ENCODE measurements around the gene C3orf20. TPM values are rescaled to one million over a fixed set of nuclear protein-coding genes. Genes with fewer than 3 reads are reported as not detected.

Gene C3orf20
- total and polyA plus RNA-seq, 2 experiments from 2014 or later = not detected

DNA sequence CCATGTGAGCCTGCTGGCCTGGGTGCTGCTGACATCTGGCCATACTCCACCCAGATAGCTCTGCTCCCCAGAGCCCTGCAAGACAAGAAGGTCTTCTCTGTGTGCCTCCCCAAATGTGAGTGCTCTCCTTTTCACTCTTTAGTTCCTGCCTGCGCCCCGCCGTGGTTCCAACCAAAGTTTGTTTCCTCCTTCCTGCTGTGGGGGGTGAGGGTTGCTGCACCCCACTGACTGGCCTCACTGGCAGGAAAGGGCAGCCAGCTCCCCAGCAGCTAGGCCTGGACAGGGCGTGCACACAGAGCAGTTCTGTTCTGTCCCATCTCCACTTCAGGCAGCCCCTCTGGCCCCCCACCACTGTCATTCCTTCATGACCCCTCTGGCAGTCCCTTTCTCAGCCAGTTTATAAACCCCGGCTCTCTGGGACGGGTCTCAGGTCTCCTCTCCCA is 28.8 kb upstream of the C3orf20 start:
- H3K4me3 ChIP-seq = no peak overlapping the region
- TF ChIP-seq EZH2 (IDR thresholded peaks at IDR 0.05; ENCODE audit: insufficient read depth, poor library complexity, severe bottlenecking) (no peak), EZH2phosphoT487 (IDR thresholded peaks at IDR 0.05; ENCODE audit: insufficient read depth, low read depth) (no peak)
- no peak overlapping the region for H3K9ac ChIP-seq
- no peaks in the 10 kb centered on the region for H3K4me1 ChIP-seq (ENCODE audit: insufficient read depth)
- DNase-seq = no peak
- no peak overlapping the region for H2AFZ ChIP-seq
- WGBS, 2 experiments (ENCODE audit: low coverage in 1 of 2, low lambda C conversion rate in 2 of 2, missing lambda C conversion rate in 2 of 2) = 81 to 84% methylated on average over 6 of the region's 6 CpGs
- no peaks in the 10 kb centered on the region for H3K9me3 ChIP-seq (ENCODE audit: low read depth)
- no peaks in the 10 kb centered on the region for H4K20me1 ChIP-seq (ENCODE audit: insufficient read depth)
- no peak overlapping the region for H3K4me2 ChIP-seq (ENCODE audit: unreplicated experiment)
- in situ Hi-C loops (cut with MboI) = no loop called here
- no peaks in the 10 kb centered on the region for H3K9me2 ChIP-seq (ENCODE audit: insufficient read depth)
- peaks cover 10% of the 10 kb centered on the region; the same call in 1 of the 2 replicates for H3K27me3 ChIP-seq (replicated peaks; ENCODE audit: insufficient read depth)
- no peaks in the 10 kb centered on the region for H3K36me3 ChIP-seq (ENCODE audit: low read depth)
- 0 out of 2 replicates have a peak, but pooled peaks cover 3% of the 10 kb centered on the region for H3F3A ChIP-seq (ENCODE audit: insufficient read depth)
- H3K27ac ChIP-seq = no peak overlapping the region
- no peaks in the 10 kb centered on the region for H3K79me2 ChIP-seq (ENCODE audit: insufficient read depth)

DNA sequence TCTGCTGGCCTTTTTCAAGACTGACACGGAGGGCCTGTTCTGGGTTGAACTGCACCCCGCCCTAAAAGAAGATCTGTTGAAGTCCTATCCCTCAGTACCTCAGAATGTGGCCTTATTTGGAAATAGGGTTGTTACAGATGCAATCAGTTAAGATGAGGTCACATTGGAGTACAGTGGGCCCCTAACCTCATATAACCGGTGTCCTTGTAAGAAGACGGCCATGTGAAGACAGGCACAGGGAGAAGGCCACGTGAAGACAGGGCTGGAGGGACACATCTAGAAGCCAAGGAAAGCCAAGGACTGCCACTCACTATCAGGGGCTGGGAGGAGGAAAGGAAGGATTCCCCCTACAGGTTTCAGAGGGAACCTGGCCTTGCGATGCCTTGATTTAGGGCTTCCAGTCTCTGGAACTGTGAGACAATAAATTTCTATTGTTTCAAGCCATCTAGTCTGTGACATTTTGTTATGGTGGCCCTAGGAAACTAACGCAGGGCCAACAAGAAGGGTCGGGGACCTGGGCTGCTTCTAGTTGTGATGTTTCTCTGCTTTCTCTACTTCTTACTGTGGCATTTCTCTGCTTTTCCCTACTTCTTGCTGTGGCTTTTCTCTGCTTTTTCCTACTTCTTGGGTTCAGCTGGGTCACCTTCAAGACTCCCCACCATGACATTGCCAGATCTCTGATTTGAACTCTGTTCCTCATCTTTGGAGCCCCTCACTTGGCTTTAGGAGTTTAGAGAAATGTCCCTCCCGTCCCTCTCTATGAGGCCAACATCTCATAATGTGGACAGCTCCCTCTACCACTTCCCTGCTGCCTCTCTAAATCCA is 28.1 kb upstream of the C3orf20 start:
- Histone ChIP-seq H3K27me3 (replicated peaks; ENCODE audit: insufficient read depth) (peaks cover 10% of the 10 kb centered on the region; the same call in 1 of the 2 replicates), H3K27ac (no peak overlapping the region), H2AFZ (no peak overlapping the region), H3K4me1 (ENCODE audit: insufficient read depth) (no peaks in the 10 kb centered on the region), H3K79me2 (ENCODE audit: insufficient read depth) (peaks cover 3% of the 10 kb centered on the region), H4K20me1 (ENCODE audit: insufficient read depth) (no peaks in the 10 kb centered on the region), H3K4me3 (no peak overlapping the region), H3K9me3 (ENCODE audit: low read depth) (no peaks in the 10 kb centered on the region), H3K4me2 (ENCODE audit: unreplicated experiment) (no peak overlapping the region), H3F3A (ENCODE audit: insufficient read depth) (0 out of 2 replicates have a peak, but pooled peaks cover 3% of the 10 kb centered on the region), H3K9me2 (ENCODE audit: insufficient read depth) (no peaks in the 10 kb centered on the region), H3K36me3 (ENCODE audit: low read depth) (no peaks in the 10 kb centered on the region), H3K9ac (no peak overlapping the region)
- in situ Hi-C loops (cut with MboI) = no loop called here
- no peak for DNase-seq
- 57 to 64% methylated on average over 9 of the region's 9 CpGs for WGBS, 2 experiments (ENCODE audit: low coverage in 1 of 2, low lambda C conversion rate in 2 of 2, missing lambda C conversion rate in 2 of 2)
- no peak for TF ChIP-seq EZH2phosphoT487 (IDR thresholded peaks at IDR 0.05; ENCODE audit: insufficient read depth, low read depth)
- TF ChIP-seq EZH2 (IDR thresholded peaks at IDR 0.05; ENCODE audit: insufficient read depth, poor library complexity, severe bottlenecking) = no peak

DNA sequence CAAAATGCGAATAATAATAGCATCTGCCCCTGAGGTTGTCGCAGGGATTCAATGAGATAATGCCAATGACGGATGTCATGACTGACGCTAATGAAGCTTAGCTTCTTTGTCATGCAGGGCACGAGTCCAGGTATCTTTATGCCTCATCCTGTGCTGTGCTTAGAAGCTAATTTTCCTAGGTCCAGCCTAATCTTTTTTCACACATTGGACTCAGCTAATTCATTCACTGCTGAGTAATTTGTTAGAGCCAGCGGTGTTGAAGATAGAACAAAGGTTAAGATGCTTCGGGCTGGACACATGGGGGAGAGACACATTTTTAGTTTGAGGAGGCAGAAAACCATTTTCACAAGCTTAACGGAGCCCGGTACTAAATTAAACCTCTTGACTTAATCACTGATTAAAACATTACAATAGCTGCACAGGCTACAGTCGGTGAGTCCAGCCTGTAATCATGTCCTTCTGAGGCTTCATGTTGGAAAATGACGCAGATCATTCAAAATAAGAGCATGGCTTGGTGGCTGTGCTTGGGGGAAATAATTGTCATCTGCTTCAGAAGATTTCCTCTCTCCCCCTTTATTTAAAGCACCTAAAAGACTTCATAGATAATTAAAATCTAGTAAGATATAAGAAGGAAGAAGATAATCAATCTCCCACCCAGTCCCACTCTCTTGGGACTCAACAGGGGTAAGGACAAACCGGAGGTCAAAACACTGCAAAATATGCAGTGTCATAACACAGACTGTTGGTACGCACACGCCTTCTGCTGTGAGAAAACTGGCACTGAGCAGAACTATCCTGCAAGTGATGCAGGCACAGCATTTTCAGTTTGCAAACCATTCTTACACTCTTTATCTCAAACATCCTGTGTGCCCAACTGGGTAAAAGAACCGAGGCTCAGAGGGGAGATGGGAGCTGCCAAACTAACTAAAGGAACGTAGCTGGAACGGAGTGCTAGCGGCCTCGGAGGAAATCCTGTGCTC is 26.7 kb upstream of the C3orf20 start:
- H3K4me2 ChIP-seq (ENCODE audit: unreplicated experiment) = no peak overlapping the region
- no peaks in the 10 kb centered on the region for H4K20me1 ChIP-seq (ENCODE audit: insufficient read depth)
- H3K9ac ChIP-seq = no peak overlapping the region
- H3K9me3 ChIP-seq (ENCODE audit: low read depth) = no peaks in the 10 kb centered on the region
- in situ Hi-C loops (cut with MboI) = no loop called here
- H3F3A ChIP-seq (ENCODE audit: insufficient read depth) = 0 out of 2 replicates have a peak, but pooled peaks cover 3% of the 10 kb centered on the region
- DNase-seq = no peak
- TF ChIP-seq EZH2 (IDR thresholded peaks at IDR 0.05; ENCODE audit: insufficient read depth, poor library complexity, severe bottlenecking) (no peak), EZH2phosphoT487 (IDR thresholded peaks at IDR 0.05; ENCODE audit: insufficient read depth, low read depth) (no peak)
- no peak overlapping the region for H3K27ac ChIP-seq
- no peaks in the 10 kb centered on the region for H3K36me3 ChIP-seq (ENCODE audit: low read depth)
- 66% methylated on average over 19 of the region's 19 CpGs for WGBS, 2 experiments (ENCODE audit: low coverage in 1 of 2, low lambda C conversion rate in 2 of 2, missing lambda C conversion rate in 2 of 2)
- peaks cover 11% of the 10 kb centered on the region for H3K4me1 ChIP-seq (ENCODE audit: insufficient read depth)
- no peak overlapping the region for H3K4me3 ChIP-seq
- no peaks in the 10 kb centered on the region for H3K9me2 ChIP-seq (ENCODE audit: insufficient read depth)
- H3K79me2 ChIP-seq (ENCODE audit: insufficient read depth) = peaks cover 18% of the 10 kb centered on the region
- peaks cover 5% of the 10 kb centered on the region; the same call in 1 of the 2 replicates for H3K27me3 ChIP-seq (replicated peaks; ENCODE audit: insufficient read depth)
- H2AFZ ChIP-seq = no peak overlapping the region

DNA sequence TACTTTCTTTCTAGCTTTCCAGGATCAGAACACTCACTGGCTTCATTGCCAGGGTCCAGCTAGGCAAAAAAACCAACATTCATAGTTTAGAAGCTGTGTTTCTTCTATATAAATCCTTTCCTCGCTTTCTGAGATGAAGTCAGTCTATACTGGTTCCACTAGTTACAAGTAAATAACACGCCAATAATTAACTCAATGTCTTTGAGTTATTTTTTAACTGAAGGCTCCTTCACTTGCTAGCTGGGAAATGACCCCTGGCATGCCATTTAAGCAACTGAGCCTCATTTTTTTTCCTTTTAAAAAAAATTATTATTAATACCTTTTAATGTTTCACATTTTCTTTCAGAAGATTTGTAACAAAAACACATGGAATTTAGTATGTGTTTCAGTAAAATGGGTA is 25.5 kb upstream of the C3orf20 start:
- in situ Hi-C loops (cut with MboI) = no loop called here
- WGBS, 2 experiments (ENCODE audit: low coverage in 1 of 2, low lambda C conversion rate in 2 of 2, missing lambda C conversion rate in 2 of 2) = 73 to 76% methylated on average over 2 of the region's 2 CpGs
- 0 out of 2 replicates have a peak, but pooled peaks cover 3% of the 10 kb centered on the region for H3F3A ChIP-seq (ENCODE audit: insufficient read depth)

More for the DNA sequence above, 25.5 kb upstream of the C3orf20 start:
- Histone ChIP-seq H3K4me2 (ENCODE audit: unreplicated experiment) (no peak overlapping the region), H3K36me3 (ENCODE audit: low read depth) (0 out of 2 replicates have a peak, but pooled peaks cover 3% of the 10 kb centered on the region), H3K27ac (no peak overlapping the region), H3K4me1 (ENCODE audit: insufficient read depth) (peaks cover 21% of the 10 kb centered on the region), H3K79me2 (ENCODE audit: insufficient read depth) (peaks cover 30% of the 10 kb centered on the region), H3K9me2 (ENCODE audit: insufficient read depth) (no peaks in the 10 kb centered on the region), H4K20me1 (ENCODE audit: insufficient read depth) (no peaks in the 10 kb centered on the region), H3K9ac (no peak overlapping the region), H3K27me3 (replicated peaks; ENCODE audit: insufficient read depth) (no peaks in the 10 kb centered on the region), H3K4me3 (no peak overlapping the region), H3K9me3 (ENCODE audit: low read depth) (no peaks in the 10 kb centered on the region), H2AFZ (no peak overlapping the region)
- no peak for DNase-seq
- no peak for TF ChIP-seq EZH2phosphoT487 (IDR thresholded peaks at IDR 0.05; ENCODE audit: insufficient read depth, low read depth)

All from GM23248 (cell line).